ENCODE results near the gene MAP3K14. TPM values are rescaled to one million over a fixed set of nuclear protein-coding genes. Genes with fewer than 3 reads are reported as not detected.
A peak's percentile ranks its signal among the peaks of the same experiment; 100 is the strongest.

MAP3K14 gene
- polyA plus RNA-seq, 1 of the 3 experiments (the other 2 are of a cell fraction), result 11.9 TPM

DNA sequence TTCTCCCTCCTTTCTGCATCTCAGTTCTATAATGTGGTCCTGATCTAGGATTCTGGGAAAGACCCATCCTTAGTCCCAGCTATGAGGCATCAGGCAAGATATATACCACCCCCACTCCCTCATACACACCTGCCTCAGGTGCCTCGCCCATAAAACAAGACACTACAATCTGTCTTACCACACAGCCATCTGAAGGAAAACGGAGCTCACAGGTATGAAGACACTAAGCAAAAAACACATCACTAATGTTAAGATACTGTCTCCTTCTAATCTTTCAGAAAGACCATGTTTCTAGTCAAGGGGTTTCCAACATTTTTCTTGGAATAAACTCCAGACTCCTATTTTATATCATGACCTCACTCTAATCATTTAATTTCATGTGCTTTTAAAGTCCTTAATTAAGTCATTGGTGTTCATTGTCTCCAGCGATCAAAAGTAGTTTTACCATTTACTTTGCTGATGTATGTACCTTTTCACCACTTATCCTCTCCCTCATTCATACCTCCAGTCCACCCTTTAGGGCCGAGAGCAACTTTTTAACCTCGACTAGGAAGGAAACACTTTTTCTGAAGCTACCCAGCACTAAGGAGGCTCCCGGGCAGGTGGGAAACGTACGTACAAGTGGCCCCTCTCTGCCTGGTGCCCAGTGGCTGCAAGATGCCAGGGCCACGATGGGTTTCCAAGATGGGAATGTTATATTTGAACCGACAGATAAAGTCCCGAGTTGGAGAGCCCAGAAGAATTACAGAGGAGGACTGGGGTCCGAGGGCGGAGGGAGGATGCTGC lies 979 bp downstream of the MAP3K14 start:
- ChIA-PET POLR2A (interaction anchor here (0.7 to 1.8 kb wide), 6 partner anchors 10 to 513 kb away, joined by 4 to 13 read pairs (median 6); no protein-coding TSS in a partner anchor), CTCF (interaction anchor here (0.7 to 4.8 kb wide), 20 partner anchors 8 to 181 kb away, joined by 3 to 28 read pairs (median 4); no protein-coding TSS in a partner anchor)
- Histone ChIP-seq H4K20me1 (ENCODE audit: insufficient read depth) (peaks cover 54% of the 10 kb centered on the region), H3K4me1 (ENCODE audit: control insufficient read depth in 1 of 2, insufficient read depth in 2 of 2, low read depth in 1 of 2, low read length in 1 of 2) (peaks cover 57 to 61% of the 10 kb centered on the region in 2 experiments), H2AFZ (ENCODE audit: low read depth) (no peak overlapping the region), H3K79me2 (ENCODE audit: insufficient read depth) (peaks cover 58% of the 10 kb centered on the region), H3K9me3 (no peaks in the 10 kb centered on the region), H3K36me3 (replicated peaks in 1 of 2; ENCODE audit: control insufficient read depth in 1 of 2, insufficient read depth in 2 of 2, low read length in 1 of 2) (peaks cover 4 to 6% of the 10 kb centered on the region in 2 experiments), H3F3A (replicated peaks; ENCODE audit: insufficient read depth) (peaks cover 38% of the 10 kb centered on the region), H3K4me3 (ENCODE audit: low read depth in 2 of 2, low read length in 1 of 2) (peak overlapping the region; percentile 87 to 93), H3K27me3 (ENCODE audit: insufficient read depth) (no peaks in the 10 kb centered on the region), H3K4me2 (peak overlapping the region; percentile 92), H3K9me2 (no peaks in the 10 kb centered on the region), H3K9ac (peak overlapping the region; percentile 88), H3K27ac (ENCODE audit: low read depth in 2 of 2, low read length in 1 of 2) (peak overlapping the region; percentile 85 to 91)
- no peak for TF ChIP-seq RCOR1 (IDR thresholded peaks at IDR 0.05; ENCODE audit: low read length)
- TF ChIP-seq, protein P1, sequence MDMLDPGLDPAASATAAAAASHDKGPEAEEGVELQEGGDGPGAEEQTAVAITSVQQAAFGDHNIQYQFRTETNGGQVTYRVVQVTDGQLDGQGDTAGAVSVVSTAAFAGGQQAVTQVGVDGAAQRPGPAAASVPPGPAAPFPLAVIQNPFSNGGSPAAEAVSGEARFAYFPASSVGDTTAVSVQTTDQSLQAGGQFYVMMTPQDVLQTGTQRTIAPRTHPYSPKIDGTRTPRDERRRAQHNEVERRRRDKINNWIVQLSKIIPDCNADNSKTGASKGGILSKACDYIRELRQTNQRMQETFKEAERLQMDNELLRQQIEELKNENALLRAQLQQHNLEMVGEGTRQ (IDR thresholded peaks at IDR 0.05; ENCODE audit: borderline replicate concordance, low read depth, low read length), result no peak
- no peak for TF ChIP-seq RAD21 (IDR thresholded peaks at IDR 0.05; ENCODE audit: low read length)
- TF ChIP-seq, protein P2, sequence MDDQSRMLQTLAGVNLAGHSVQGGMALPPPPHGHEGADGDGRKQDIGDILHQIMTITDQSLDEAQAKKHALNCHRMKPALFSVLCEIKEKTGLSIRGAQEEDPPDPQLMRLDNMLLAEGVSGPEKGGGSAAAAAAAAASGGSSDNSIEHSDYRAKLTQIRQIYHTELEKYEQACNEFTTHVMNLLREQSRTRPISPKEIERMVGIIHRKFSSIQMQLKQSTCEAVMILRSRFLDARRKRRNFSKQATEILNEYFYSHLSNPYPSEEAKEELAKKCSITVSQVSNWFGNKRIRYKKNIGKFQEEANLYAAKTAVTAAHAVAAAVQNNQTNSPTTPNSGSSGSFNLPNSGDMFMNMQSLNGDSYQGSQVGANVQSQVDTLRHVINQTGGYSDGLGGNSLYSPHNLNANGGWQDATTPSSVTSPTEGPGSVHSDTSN (IDR thresholded peaks at IDR 0.05), result no peak
- WGBS (ENCODE audit: low lambda C conversion rate), result 9% methylated on average over 12 of the region's 13 CpGs
- no peak for DNase-seq

DNA sequence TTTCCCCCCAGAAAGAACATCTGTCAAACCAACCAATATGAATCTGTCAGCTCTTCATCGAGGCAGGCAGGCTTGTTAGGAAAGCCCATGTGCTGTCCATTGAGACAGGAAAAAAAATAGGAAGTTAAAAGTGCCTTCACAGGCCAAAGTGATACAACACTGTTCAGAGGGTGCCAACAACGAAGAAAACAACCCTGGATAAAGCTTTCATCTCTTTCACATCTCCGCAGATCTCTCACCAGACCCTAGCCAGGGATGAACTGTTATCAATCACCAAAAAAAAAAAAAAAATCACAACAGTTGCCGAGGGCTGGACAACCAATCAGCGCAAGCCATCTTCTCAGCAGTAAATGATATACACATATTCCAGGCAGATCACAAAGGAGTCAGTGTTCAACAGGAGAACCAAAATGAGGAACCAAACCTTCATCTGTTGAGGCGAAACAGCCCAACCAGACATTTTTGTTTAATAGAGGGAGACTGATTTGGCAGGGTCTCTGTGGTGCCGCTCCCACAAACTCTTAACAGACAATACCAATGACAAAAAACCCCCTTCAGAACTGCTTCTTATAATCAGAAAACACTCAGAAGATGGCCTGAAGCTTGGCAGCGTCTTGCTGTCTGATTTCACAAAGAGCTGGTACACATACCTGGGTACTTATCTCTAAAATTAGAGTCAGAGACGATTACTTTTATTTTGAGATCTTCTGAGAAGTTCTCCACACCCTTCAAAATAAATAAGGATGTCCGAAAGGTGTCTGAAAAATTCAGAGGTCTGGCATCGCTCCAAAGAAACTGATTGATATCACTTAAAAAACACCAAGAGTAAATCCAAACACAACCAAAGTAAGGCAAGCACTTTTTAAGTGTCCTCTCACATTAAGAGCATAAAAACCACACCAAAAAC lies 1.8 kb downstream of the MAP3K14 start:
- Histone ChIP-seq H3F3A (replicated peaks; ENCODE audit: insufficient read depth) (peaks cover 31% of the 10 kb centered on the region), H3K9me3 (no peaks in the 10 kb centered on the region), H3K4me1 (ENCODE audit: control insufficient read depth in 1 of 2, insufficient read depth in 2 of 2, low read depth in 1 of 2, low read length in 1 of 2) (peaks cover 54 to 62% of the 10 kb centered on the region in 2 experiments), H3K79me2 (ENCODE audit: insufficient read depth) (peaks cover 66% of the 10 kb centered on the region), H3K27me3 (ENCODE audit: insufficient read depth) (no peaks in the 10 kb centered on the region), H3K9me2 (no peaks in the 10 kb centered on the region), H3K36me3 (replicated peaks in 1 of 2; ENCODE audit: control insufficient read depth in 1 of 2, insufficient read depth in 2 of 2, low read length in 1 of 2) (peaks cover 4 to 8% of the 10 kb centered on the region in 2 experiments), H2AFZ (ENCODE audit: low read depth) (no peak overlapping the region), H3K4me2 (peak overlapping the region; percentile 92), H4K20me1 (ENCODE audit: insufficient read depth) (peaks cover 62% of the 10 kb centered on the region), H3K27ac (ENCODE audit: low read depth in 2 of 2, low read length in 1 of 2) (peak overlapping the region; percentile 67 to 85), H3K4me3 (ENCODE audit: low read depth in 2 of 2, low read length in 1 of 2) (peak overlapping the region; percentile 87 to 93), H3K9ac (peak overlapping the region; percentile 88)
- CTCF ChIA-PET, result interaction anchor here (0.6 to 4.8 kb wide), 12 partner anchors 28 to 327 kb away, joined by 3 to 28 read pairs (median 5); no protein-coding TSS in a partner anchor
- POLR2A ChIA-PET, result interaction anchor here (1.2 kb wide), 1 partner anchor 26 kb away, joined by 3 read pairs; no protein-coding TSS in a partner anchor
- DNase-seq, result no peak
- 37% methylated on average over 11 of the region's 11 CpGs for WGBS (ENCODE audit: low lambda C conversion rate)
- TF ChIP-seq JUND (IDR thresholded peaks at IDR 0.05) (no peak), RFX5 (IDR thresholded peaks at IDR 0.05; ENCODE audit: low read length) (peak; percentile 60; the same call in 1 of the 2 replicates), FOXM1 (IDR thresholded peaks at IDR 0.05; ENCODE audit: low read depth) (no peak), GATA2 (CRISPR knock-in tag; IDR thresholded peaks at IDR 0.05) (peak; percentile 48; the same call in 1 of the 2 replicates), TCF12 (IDR thresholded peaks at IDR 0.05) (no peak), FOSL2 (IDR thresholded peaks at IDR 0.05; ENCODE audit: borderline replicate concordance, low read depth) (no peak), ELF1 (IDR thresholded peaks at IDR 0.05) (no peak), EP300 (IDR thresholded peaks at IDR 0.05; ENCODE audit: borderline replicate concordance in 1 of 2, low read depth in 1 of 2, low read length in 1 of 2) (no peak), SMC3 (IDR thresholded peaks at IDR 0.05; ENCODE audit: low read depth, low read length) (no peak), NRF1 (IDR thresholded peaks at IDR 0.05; ENCODE audit: low read depth, low read length) (no peak), POLR2AphosphoS5 (IDR thresholded peaks at IDR 0.05; ENCODE audit: low read depth, low read length) (no peak), RAD21 (IDR thresholded peaks at IDR 0.05; ENCODE audit: low read length) (no peak), SIN3A (IDR thresholded peaks at IDR 0.05; ENCODE audit: borderline replicate concordance, low read depth, low read length) (no peak)
- TF ChIP-seq, protein P3, sequence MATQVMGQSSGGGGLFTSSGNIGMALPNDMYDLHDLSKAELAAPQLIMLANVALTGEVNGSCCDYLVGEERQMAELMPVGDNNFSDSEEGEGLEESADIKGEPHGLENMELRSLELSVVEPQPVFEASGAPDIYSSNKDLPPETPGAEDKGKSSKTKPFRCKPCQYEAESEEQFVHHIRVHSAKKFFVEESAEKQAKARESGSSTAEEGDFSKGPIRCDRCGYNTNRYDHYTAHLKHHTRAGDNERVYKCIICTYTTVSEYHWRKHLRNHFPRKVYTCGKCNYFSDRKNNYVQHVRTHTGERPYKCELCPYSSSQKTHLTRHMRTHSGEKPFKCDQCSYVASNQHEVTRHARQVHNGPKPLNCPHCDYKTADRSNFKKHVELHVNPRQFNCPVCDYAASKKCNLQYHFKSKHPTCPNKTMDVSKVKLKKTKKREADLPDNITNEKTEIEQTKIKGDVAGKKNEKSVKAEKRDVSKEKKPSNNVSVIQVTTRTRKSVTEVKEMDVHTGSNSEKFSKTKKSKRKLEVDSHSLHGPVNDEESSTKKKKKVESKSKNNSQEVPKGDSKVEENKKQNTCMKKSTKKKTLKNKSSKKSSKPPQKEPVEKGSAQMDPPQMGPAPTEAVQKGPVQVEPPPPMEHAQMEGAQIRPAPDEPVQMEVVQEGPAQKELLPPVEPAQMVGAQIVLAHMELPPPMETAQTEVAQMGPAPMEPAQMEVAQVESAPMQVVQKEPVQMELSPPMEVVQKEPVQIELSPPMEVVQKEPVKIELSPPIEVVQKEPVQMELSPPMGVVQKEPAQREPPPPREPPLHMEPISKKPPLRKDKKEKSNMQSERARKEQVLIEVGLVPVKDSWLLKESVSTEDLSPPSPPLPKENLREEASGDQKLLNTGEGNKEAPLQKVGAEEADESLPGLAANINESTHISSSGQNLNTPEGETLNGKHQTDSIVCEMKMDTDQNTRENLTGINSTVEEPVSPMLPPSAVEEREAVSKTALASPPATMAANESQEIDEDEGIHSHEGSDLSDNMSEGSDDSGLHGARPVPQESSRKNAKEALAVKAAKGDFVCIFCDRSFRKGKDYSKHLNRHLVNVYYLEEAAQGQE (IDR thresholded peaks at IDR 0.05; ENCODE audit: low read depth, low read length), result no peak
- TF ChIP-seq, protein P4, sequence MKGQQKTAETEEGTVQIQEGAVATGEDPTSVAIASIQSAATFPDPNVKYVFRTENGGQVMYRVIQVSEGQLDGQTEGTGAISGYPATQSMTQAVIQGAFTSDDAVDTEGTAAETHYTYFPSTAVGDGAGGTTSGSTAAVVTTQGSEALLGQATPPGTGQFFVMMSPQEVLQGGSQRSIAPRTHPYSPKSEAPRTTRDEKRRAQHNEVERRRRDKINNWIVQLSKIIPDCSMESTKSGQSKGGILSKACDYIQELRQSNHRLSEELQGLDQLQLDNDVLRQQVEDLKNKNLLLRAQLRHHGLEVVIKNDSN (IDR thresholded peaks at IDR 0.05; ENCODE audit: borderline replicate concordance, low read depth), result no peak

Data from SK-N-SH (cell line).